GM19240 (cell line): ENCODE data around the gene TPSD1.
"Not testable (repeated sequence)": the region's sequence is repeated elsewhere in the genome, so short reads cannot be mapped to it uniquely, and the experiment has no call there.

Experiments used
- DNase-seq: peaks from one replicate; pipeline ENCODE4 v3.0.0; 2011; ENCODE audit warnings: low spot score; ENCODE audit not compliant: insufficient read length

The TPSD1 gene

DNA sequence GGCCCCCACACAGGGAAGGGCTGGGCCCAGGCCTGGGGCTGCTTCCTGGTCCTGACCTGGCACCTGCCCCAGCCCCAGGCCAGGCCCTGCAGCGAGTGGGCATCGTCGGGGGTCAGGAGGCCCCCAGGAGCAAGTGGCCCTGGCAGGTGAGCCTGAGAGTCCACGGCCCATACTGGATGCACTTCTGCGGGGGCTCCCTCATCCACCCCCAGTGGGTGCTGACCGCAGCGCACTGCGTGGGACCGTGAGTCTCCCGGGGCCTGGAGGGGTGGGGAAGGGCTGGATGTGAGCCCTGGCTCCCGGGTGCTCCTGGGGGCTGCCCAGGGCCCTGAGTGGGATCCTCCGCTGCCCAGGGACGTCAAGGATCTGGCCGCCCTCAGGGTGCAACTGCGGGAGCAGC lies 14.8 kb upstream of the TPSD1 start:
- not testable (repeated sequence) for DNase-seq

DNA sequence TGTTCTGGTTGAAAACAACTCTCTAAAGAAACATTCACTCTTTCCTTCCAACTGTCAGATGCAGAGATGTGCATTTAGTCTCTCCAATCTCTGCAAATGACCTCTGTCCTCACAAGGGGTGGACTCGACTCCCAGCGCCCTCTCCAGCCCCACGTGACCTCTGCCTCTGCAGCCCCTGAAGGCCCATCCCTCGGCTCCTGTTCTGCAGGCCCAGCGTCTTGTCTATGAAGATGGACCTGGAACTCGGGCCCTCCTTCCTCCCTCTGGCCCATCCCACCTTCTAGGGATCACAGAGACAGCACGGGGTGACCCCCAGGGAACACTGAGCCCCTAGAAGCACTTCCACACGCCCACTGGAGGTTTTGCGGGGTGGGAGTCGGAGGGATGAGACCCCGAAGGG lies 12.5 kb upstream of the TPSD1 start:
- not testable (repeated sequence) for DNase-seq

DNA sequence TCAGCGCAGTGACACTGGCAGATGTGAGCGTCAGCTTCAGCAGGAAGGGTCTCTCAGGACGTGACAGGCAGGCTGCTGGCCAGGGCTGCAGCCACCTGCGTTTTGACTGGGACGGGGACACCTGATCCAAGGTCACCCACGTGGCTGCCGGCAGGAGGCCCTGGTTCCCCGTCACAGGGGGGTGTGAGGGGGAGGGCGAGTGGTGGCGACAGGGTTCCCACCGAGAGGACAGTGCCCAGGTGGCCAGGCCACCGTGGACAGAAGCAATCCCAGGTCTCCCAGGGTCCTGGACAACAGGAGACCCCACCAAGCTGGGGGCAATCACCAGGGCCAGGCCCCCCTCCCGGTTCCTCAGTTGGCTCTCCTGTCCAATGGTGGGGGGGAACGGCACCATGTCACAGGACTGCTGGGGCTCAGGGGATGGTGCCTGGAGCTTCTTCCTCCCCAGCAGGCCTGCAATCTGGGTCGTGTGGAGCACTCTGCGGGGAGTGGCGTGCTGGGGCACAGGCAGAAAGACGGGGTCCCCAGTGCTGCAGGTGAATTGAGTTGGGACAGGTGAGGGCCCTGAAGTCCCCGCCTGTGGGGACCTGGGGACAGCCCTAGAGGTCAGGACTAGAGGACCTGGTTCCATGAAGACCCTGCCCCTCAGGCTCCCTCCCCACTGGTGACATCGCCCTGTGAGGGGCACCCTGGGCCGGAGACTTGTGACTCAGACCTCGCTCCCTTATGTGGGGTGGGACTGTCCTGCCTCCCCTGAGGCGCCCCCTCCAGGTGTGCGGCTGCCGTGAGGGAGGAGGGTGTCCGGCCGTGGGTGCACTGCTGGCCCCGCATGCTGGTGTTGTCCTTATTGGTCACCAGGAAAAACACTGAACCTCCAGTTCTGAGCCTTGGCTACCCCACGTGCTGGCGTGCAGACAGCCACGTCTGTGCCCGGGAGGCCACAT lies 11.7 kb upstream of the TPSD1 start:
- DNase-seq: not testable (repeated sequence)

DNA sequence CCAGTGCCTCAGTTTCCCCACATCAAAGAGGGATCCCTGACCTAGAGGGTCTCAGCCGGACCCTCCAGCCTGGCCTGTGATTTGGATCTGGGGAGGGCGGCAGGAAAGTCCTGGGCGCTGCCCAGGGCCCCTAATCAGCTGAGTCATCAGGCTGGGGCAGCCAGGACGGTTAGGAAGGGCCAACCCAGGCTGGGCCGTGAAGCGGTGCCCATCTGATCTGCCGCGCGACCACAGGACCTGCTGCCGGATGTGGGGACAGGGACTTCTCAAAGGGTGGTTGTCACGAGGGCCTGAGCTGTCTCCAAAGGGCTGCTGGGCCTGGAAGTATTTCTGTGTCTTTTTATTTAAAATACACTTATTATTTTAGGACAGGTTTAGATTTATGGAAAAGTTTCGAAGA lies 11.0 kb upstream of the TPSD1 start:
- no peak for DNase-seq

DNA sequence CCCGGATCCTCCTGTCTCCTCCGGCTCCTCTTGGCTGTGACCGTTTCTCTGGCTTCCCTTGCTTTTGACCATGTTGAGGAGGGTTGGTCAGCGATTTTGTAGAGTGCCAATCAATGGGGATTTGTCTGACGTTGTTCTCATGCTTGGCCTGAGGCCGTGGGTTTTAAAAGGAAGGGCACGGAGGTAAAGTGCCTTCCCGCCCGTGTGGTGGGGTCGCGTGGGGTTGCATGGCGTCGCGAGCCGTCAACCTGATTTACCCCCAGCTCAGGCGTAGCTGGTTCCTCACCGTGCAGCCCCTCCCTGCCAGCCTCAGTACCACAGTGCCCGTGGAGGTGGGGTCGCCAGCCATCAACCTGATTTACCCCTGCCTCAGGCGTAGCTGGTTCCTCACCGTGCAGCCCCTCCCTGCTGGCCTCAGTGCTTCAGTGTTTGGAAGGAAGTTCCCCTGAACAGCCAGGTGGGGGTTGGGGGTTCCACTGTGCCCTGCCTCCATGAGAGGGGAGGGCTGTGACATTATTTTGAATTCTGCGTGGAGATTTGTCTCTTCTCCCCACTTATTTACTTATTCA lies 10.3 kb upstream of the TPSD1 start:
- no peak for DNase-seq

DNA sequence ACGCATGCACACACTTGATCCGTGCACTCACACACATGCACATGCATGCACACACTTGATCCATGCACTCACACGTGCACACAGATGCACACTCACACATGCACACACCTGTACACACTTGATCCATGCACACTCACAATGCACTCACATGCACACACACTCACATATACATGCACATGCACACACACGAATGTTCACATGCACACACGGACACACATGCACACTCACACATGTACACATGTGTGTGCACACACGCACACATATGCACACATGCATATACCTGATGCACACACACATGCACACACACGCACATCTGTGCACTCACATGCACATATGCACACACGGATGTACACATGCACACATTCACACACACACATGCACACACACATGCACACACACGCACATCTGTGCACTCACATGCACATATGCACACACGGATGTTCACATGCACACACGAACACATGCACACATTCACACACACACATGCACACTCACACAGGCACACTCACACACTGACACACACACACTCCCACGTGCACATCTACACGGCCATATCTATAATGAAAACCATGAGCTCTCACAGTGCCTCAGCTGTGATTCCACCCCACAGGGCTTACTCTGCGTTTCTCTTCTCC lies 7.8 kb upstream of the TPSD1 start:
- DNase-seq: not testable (repeated sequence)

DNA sequence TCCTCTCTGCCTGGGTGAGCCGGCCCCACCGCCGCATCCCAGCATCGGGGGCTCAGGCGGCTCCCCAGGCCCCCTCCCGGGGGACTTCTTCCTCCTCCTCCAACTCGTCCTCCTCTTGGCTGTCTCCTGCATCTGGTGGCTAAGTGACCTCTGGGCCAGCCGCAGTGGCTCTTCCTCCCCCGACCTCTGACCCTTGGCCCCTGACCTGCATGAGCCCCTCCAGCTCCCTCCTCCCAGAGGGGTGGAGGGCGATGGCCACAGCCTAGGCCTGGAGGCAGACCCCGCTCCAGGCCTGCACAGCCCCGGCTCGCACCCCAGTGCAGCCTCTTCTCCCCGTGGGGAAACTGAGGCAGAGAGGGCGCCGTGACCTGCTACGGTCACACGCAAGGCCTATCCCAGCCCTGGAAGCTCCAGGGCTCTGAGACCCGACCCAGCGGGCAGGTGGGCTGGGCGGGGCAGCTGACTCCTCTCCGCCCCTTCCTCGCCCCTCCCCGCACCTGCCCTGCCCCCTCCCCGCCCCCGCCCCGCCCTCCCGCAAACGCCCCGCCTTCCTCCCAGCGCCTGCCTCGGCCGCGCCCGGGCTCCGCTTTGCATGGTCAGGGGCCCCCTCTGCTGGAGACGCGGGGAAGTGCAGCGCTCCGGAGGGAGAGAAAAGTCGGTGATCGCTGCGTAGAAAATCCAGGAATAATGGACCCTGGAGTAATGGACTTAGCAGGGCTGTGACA lies 6.7 kb upstream of the TPSD1 start:
- not testable (repeated sequence) for DNase-seq

DNA sequence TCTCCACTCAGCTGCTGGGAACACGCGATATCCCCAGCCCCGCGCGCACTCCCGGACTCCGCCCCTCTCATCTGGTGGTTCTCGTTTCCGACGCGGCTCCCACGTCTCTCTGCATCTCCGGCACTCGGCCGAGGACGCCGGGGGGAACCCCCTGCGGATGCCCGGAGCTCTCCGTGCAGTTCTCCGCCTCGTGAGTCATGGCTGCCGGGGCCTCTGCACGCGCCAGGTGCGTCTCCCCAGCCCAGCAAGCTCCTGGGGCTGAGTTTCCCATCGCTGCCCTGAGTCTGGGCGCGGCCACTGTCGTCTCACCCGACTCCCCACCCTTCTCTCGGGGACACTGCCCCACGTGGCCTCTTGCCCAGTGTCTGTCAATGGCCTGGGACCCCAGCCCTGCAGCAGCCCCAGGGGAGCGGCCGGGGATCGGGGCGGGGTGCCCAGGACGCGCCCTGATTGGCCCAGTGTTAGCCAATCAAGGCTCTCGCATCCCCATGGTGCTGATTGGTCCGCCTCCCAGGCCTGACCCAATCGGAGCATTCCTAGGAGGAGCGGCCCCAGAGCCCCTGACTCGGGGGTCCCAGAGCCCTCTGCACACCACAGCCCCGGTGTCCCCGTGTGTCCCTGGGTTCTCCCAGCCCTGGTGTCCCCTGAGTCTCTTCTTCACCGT lies 2.0 kb upstream of the TPSD1 start:
- DNase-seq: not testable (repeated sequence)

DNA sequence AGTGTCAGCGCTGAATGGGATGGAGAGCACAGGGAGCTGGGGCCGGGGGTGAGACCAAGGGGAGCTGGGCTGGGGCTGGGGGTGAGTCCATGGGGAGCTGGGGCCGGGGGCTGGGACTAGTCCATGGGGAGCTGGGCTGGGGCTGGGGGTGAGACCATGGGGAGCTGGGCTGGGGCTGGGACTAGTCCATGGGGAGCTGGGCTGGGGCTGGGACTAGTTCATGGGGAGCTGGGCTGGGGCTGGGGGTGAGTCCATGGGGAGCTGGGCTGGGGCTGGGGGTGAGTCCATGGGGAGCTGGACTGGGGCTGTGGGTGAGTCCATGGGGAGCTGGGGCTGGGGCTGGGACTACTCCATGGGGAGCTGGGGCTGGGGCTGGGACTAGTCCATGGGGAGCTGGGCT lies 1.0 kb upstream of the TPSD1 start:
- not testable (repeated sequence) for DNase-seq

DNA sequence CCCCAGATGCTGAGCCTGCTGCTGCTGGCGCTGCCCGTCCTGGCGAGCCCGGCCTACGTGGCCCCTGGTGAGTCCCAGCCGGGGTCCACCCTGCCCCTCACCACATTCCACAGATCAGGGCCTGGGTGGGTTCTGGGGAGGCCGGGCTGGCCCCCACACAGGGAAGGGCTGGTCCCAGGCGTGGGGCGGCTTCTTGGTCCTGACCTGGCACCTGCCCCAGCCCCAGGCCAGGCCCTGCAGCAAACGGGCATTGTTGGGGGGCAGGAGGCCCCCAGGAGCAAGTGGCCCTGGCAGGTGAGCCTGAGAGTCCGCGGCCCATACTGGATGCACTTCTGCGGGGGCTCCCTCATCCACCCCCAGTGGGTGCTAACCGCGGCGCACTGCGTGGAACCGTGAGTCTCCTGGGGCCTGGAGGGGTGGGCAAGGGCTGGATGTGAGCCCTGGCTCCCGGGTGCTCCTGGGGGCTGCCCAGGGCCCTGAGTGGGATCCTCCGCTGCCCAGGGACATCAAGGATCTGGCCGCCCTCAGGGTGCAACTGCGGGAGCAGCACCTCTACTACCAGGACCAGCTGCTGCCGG lies 516 bp downstream of the TPSD1 start:
- not testable (repeated sequence) for DNase-seq

DNA sequence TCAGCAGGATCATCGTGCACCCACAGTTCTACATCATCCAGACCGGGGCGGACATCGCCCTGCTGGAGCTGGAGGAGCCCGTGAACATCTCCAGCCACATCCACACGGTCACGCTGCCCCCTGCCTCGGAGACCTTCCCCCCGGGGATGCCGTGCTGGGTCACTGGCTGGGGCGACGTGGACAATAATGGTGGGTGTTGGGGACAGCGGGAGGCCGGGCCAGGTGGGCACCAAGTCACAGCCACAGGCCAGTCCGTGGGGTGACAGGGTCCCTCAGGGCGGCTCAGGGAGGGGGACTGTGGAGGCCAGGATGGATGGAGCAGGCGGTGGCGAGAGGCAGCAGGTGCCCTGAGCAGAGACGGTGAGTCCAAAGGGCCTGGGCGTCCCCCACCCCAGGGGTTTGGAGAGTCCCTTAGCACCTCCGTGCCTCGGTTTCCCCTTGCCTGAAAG lies 1.0 kb downstream of the TPSD1 start:
- DNase-seq: no peak

DNA sequence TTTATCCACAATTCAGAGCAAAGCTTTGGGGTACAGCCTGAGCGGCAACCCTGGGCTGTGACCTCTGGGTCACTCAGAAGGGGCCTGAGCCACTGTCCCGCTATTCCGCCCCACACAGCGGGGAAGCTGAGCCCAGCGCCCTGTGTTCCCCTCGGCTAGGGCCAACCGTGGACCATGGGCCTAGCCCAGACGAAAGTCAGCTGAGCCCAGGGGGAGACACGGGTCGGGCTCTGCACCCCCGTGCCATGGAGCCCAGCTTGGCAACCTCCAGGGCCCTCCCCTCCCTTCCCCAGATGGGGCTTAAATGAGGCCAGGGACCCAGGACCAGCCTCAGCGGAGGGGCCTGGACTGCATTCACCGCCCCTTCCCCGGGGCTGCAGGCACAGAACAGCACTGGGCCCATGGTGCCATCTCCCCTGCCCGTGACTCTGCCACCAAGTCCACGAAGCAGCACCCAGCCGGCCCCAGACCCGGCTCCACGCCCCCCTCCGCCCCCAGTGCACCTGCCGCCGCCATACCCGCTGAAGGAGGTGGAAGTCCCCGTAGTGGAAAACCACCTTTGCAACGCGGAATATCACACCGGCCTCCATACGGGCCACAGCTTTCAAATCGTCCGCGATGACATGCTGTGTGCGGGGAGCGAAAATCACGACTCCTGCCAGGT lies 1.8 kb downstream of the TPSD1 start:
- DNase-seq: no peak

DNA sequence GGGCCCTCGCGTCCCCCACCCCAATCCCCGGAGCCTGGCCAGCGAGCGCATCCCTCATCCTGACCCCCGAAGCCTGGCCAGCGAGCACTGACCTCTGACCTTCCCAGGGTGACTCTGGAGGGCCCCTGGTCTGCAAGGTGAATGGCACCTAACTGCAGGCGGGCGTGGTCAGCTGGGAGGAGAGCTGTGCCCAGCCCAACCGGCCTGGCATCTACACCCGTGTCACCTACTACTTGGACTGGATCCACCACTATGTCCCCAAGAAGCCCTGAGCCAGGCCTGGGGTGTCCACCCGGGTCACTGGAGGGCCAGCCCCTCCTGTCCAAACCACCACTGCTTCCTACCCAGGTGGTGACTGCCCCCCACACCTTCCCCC lies 2.3 kb downstream of the TPSD1 start:
- no peak for DNase-seq

DNA sequence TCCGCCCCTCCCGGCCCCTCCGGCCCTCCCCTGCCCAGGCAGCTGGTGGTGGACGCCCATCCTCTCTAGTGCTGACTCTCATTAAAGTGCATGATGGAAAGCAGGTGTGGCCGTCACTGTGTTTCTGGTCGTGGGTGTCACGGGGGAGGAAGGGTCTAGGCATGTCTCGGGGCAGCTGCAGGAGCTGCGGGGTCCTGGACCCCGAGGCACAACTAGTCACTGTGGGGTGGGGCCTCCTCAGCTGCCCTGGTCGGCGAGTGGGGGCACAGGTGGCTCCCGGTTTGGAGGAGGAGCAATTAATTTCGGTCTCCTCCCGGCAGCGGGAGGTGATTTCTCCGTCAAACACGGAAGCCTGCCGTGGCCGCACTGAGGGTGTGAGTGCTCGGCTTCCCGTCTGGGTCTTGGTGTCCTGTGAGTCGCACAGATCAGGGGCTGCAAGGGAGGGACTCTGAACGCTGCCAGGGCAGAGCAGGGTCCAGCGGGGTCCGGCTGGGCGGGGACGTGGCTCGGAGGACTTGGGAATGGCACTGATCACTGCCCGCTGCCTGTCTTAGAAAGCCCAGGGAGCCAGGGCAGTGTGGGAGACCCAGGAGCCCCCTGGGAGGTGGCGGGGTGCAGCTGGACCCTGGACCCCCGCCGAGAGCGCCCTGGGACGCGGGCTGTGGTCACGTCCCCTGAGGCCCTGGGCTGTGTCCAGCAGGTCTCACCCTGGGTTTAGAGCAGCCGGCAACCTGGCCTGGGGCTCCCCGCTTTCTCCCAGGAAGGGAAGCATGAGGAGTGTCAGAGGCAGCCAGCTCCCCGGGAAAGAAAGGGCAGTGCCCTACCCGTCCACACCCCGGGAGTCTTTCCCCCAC lies 3.3 kb downstream of the TPSD1 start:
- no peak for DNase-seq

DNA sequence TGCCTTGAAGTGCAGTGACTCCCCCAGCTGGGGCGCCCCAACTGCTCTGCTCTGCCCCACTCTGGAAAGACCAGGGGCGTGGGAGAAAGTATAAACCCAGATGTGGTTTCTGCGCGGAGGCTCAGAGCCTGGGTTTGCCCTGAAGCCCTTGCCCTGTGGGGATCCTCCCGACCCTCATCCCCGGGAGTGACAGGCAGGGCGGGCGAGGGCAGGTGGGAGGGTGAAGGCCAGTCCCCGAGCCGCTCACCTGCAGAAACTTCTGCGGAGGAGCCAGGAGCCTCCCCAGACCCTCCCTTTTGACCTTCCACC lies 3.8 kb downstream of the TPSD1 start:
- DNase-seq: no peak

DNA sequence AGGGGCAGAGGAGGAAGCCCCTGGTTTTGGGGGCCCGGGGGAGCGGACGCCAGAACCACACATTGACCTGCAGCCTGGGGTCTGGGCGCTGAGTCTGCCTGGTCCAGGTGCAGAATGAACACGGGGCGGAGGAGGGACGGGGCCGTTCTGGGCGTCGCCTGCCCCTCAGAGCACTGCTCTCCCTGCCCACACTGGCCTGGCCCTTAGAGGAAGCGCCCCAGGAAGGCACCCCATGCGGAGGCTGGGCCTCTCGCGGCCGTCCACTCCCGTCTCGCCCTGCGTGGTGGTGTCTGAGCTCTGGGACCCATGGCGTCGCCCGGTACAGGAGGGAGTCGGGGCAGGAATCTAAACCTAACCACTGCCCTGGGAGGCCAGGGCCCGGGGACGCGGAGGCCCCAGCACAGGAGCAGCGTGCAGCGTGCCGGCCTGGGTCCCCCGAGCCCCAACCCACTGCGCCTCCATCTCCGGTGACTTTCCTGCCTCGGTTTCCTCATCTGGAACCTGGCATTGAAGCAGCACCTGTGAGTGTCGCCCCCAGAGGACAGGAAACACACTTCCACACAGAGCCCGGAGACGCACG lies 4.3 kb downstream of the TPSD1 start:
- DNase-seq: no peak

DNA sequence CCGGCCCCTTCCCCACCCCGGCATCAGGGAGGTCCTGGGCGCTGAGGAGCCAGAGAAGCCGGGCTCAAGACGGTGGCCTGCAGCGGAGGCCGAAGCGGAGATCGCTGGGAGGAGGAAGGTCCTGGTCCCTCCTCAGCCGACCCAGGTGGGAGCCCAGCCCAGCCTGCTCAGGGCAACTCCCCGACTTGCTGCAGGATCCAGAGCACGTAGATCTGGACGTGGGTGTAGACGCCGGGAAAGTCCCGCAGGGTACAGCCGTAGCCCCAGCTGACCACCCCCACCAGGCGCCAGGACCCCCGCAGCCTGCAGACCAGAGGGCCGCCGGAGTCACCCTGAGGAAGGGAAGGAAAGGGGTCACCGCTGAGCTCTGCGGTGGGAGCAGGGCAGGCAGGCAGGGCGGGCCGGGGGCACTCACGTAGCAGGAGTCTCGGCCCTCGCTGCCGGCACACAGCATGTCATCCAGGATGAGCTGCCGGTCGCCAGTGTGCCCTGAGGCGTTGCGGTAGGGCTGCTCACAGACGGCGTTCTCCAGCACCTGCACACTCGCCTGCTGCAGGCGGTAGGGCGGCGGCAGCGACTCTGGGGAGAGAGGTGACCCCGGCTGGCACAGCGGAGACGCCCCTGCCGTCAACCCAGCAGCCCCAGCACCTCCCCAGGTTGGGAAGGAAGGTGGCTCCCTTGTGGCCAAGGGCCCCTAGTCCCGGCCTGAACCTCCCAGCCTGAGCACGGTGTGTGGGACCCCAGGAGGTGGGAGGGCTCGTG lies 5.4 kb downstream of the TPSD1 start:
- DNase-seq: no peak

DNA sequence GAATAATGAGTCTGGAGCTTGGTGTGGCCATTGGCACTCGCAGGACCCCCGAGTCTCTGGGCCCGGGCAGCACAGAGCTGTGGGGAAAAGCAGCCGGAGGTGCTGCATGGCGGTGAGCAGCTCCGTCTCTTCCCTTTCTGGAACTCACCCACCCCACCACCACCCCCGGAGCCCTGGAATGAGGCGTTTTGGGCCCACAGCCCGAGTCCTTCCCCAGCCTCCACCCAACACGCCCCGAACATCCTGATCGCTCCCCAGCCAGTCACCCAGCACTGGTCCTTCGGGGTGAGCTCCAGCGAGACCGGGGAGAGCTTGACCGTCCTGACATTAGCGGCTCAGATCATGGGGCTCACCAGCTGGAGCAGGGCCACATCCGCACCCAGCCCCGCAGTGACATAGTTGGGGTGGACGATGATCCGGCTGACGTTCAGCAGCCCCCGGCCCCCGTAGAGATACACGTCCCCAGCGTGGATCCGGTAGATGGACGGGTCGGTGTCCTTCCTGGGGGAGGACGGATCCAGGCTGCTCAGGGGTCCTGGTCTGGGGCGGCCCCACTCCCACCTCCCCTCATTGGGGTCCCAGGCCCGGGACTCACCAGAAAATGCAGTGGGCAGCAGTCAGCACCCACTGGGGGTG lies 6.5 kb downstream of the TPSD1 start:
- no peak for DNase-seq
